ENCODE data around the gene SGSM1.

Gene SGSM1

GRCh38 chr22:24953384-24954113 is 147.5 kb downstream of the SGSM1 start:
- no peak for DNase-seq

- no peak for DNase-seq
Measured at GRCh38 chr22:24954114-24954463, 148.1 kb downstream of the SGSM1 start.

- DNase-seq, result no peak
Measured at GRCh38 chr22:24954856-24955255, 148.8 kb downstream of the SGSM1 start.

- no peak for DNase-seq
Measured at GRCh38 chr22:24957043-24957442, 151.0 kb downstream of the SGSM1 start.

GRCh38 chr22:24961217-24961844 is 155.3 kb downstream of the SGSM1 start:
- DNase-seq, result no peak

GRCh38 chr22:24962094-24962493 is 156.1 kb downstream of the SGSM1 start:
- DNase-seq, result no peak

GRCh38 chr22:24962835-24963234 is 156.8 kb downstream of the SGSM1 start:
- no peak for DNase-seq

GRCh38 chr22:24964441-24964840 is 158.4 kb downstream of the SGSM1 start:
- DNase-seq, result no peak

- DNase-seq, result no peak
Measured at GRCh38 chr22:24965822-24966626, 160.0 kb downstream of the SGSM1 start.

GRCh38 chr22:24968066-24968561 is 162.1 kb downstream of the SGSM1 start:
- DNase-seq, result no peak

- no peak for DNase-seq
Measured at GRCh38 chr22:24969560-24970301, 163.7 kb downstream of the SGSM1 start.

- no peak for DNase-seq
Measured at GRCh38 chr22:24972369-24972768, 166.4 kb downstream of the SGSM1 start.

GRCh38 chr22:24973872-24974271 is 167.9 kb downstream of the SGSM1 start:
- DNase-seq, result no peak

- no peak for DNase-seq
Measured at GRCh38 chr22:24975125-24975640, 169.2 kb downstream of the SGSM1 start.

- DNase-seq, result no peak
Measured at GRCh38 chr22:24975813-24976341, 169.9 kb downstream of the SGSM1 start.

GRCh38 chr22:24976442-24977218 is 170.6 kb downstream of the SGSM1 start:
- DNase-seq, result no peak
